RWPE2 (cell line): Measurements from ENCODE around the gene OTP.

ENCODE experiments used
- ATAC-seq: fragments of 200-7000 bp; cut with Tn5 transposase; 3 replicates; pipeline ENCODE4 v1.9.1; 2021; ENCODE audit warnings: low read depth
- DNase-seq: peaks from one replicate; pipeline ENCODE4 v3.0.0-alpha.2; 2020; ENCODE audit warnings: low spot score
- H3K27ac ChIP-seq: fragments of 450-650 bp; 2 replicates; pipeline ENCODE4 v1.5.1; 2017; ENCODE audit warnings: mild to moderate bottlenecking; ENCODE audit not compliant: poor library complexity, severe bottlenecking
- H3K27me3 ChIP-seq: fragments of 250-450 bp; sonication (Bioruptor Pico); 2 replicates; pipeline ENCODE4 v1.5.1; 2021; ENCODE audit warnings: mild to moderate bottlenecking, moderate library complexity; ENCODE audit not compliant: insufficient read depth, poor library complexity, severe bottlenecking
- H3K36me3 ChIP-seq: fragments of 250-450 bp; sonication (Bioruptor Pico); 2 replicates; pipeline ENCODE4 v1.5.1; 2020; ENCODE audit warnings: low read depth, mild to moderate bottlenecking, moderate library complexity
- H3K4me1 ChIP-seq: fragments of 250-450 bp; sonication (Bioruptor Pico); 2 replicates; pipeline ENCODE4 v1.5.1; 2021; ENCODE audit warnings: mild to moderate bottlenecking, moderate library complexity; ENCODE audit not compliant: insufficient read depth, poor library complexity, severe bottlenecking
- H3K4me3 ChIP-seq: fragments of 250-450 bp; sonication (Bioruptor Pico); 2 replicates; pipeline ENCODE4 v1.5.1; 2021; ENCODE audit warnings: mild to moderate bottlenecking, moderate library complexity; ENCODE audit not compliant: severe bottlenecking
- H3K9me3 ChIP-seq: fragments of 250-450 bp; sonication (Bioruptor Pico); 2 replicates; pipeline ENCODE4 v1.5.1; 2021; ENCODE audit warnings: mild to moderate bottlenecking, moderate library complexity; ENCODE audit not compliant: severe bottlenecking
- TF ChIP-seq, protein P1 (sequence below): fragments of 450-650 bp; IDR thresholded peaks from one replicate; pipeline ENCODE4 v1.5.1; 2017; ENCODE audit warnings: mild to moderate bottlenecking, moderate library complexity; ENCODE audit not compliant: poor library complexity, severe bottlenecking

The OTP gene

GRCh38 chr5:77635917-77636640 is 2.4 kb downstream of the OTP start:
- Histone ChIP-seq H3K27me3 (peaks cover 100% of the 10 kb centered on the region), H3K4me1 (no peaks in the 10 kb centered on the region), H3K27ac (no peak overlapping the region)

DNA sequence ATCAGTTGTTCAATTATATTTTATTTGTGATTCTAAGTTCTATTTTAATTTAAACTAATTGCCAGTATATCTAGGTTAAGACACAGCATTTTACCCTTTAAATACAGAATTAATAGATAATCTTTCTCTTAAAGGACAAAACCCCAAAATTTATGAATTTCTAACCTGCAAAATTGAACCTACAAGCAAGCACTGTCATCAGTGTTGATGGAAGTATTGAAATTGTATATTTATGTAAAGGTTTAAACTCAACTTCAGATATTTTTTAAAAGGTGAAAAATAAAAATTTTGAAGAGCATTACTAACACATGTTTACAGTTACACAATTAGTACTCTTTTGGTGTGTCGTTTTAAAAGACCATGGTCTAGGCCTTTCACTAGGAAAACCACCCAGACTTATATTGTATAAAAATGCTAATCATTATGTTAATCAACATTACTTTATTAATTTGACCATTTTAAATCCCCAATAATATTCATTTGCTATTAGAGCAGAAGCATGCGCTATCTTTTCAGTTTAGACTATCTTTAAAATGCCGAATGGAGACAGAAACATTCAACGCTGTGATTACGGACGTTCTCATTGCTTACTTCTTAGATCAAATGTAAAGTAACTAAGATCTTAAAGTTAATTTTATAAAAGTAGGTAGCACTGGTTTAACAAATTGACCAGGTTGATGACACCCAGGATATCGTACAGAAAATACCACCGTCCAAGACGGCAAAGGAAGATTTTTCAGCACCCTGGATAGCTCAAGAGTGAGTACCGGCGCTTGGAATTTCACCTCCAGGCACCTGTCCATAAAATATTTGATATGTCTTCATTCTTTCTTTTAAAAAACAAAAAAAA is 3.2 kb downstream of the OTP start:
- TF ChIP-seq, protein P1, sequence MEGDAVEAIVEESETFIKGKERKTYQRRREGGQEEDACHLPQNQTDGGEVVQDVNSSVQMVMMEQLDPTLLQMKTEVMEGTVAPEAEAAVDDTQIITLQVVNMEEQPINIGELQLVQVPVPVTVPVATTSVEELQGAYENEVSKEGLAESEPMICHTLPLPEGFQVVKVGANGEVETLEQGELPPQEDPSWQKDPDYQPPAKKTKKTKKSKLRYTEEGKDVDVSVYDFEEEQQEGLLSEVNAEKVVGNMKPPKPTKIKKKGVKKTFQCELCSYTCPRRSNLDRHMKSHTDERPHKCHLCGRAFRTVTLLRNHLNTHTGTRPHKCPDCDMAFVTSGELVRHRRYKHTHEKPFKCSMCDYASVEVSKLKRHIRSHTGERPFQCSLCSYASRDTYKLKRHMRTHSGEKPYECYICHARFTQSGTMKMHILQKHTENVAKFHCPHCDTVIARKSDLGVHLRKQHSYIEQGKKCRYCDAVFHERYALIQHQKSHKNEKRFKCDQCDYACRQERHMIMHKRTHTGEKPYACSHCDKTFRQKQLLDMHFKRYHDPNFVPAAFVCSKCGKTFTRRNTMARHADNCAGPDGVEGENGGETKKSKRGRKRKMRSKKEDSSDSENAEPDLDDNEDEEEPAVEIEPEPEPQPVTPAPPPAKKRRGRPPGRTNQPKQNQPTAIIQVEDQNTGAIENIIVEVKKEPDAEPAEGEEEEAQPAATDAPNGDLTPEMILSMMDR, result no peak
- ATAC-seq (no peak), DNase-seq (no peak)
- no peaks in the 10 kb centered on the region for H3K36me3 ChIP-seq
- no peaks in the 10 kb centered on the region for H3K4me1 ChIP-seq
- peaks cover 100% of the 10 kb centered on the region for H3K27me3 ChIP-seq
- no peak overlapping the region for H3K4me3 ChIP-seq
- H3K27ac ChIP-seq, result no peak overlapping the region
- H3K9me3 ChIP-seq, result no peaks in the 10 kb centered on the region

More at GRCh38 chr5:77635917-77636640, 2.4 kb downstream of the OTP start:
- Histone ChIP-seq H3K36me3 (no peaks in the 10 kb centered on the region), H3K4me3 (no peak overlapping the region), H3K9me3 (no peaks in the 10 kb centered on the region)
- TF ChIP-seq, protein P1, result no peak
- no peak for ATAC-seq
- no peak for DNase-seq

DNA sequence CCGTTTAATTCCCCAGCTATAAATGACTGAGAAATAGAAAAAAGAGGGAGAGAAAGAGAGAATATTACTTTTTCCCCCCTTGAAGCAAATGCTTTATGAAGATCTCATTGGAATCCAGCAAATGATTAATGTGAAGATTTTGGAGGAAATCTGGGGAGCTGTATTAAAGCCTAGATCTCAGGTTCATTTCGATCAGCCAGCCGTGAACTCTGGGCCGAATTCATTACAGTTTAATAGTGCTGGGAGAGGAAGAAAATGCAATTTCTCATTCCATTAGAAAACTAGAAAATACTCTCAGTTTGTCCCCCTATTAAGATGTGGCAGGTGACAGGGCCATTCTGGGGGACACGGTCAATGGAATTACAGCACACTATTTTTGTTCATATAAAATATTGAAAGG is 4.8 kb downstream of the OTP start:
- Histone ChIP-seq H3K4me3 (no peak overlapping the region), H3K9me3 (no peaks in the 10 kb centered on the region), H3K27me3 (peaks cover 100% of the 10 kb centered on the region), H3K36me3 (no peaks in the 10 kb centered on the region), H3K27ac (no peak overlapping the region), H3K4me1 (no peaks in the 10 kb centered on the region)
- ATAC-seq, result no peak
- TF ChIP-seq, protein P1, result no peak
- no peak for DNase-seq

- DNase-seq (no peak), ATAC-seq (no peak)
- no peak overlapping the region for H3K4me3 ChIP-seq
- TF ChIP-seq, protein P1, result no peak
- H3K4me1 ChIP-seq, result no peaks in the 10 kb centered on the region
- no peak overlapping the region for H3K27ac ChIP-seq
- no peaks in the 10 kb centered on the region for H3K9me3 ChIP-seq
- H3K36me3 ChIP-seq, result no peaks in the 10 kb centered on the region
- peaks cover 100% of the 10 kb centered on the region for H3K27me3 ChIP-seq
Measured at GRCh38 chr5:77633207-77633675, 5.3 kb downstream of the OTP start.
